KMS-11 (cell line): Measurements from ENCODE around the gene SLC41A3.

Experiments used
- H2AFZ ChIP-seq: fragments of 200-600 bp; sonication (generic); 2 replicates; pipeline ENCODE4 v1.6.1; 2016; ENCODE audit warnings: antibody characterized with exemption, mixed run types, low read depth
- H3K27ac ChIP-seq: fragments of 200-600 bp; sonication (generic); 2 replicates; pipeline ENCODE4 v1.6.1; 2016; ENCODE audit warnings: mild to moderate bottlenecking, mixed run types
- H3K27me3 ChIP-seq: fragments of 200-600 bp; sonication (generic); 2 replicates; pipeline ENCODE4 v1.6.1; 2017; ENCODE audit warnings: mild to moderate bottlenecking, low read depth, mixed run types, moderate library complexity; ENCODE audit not compliant: insufficient read depth
- H3K36me3 ChIP-seq: fragments of 200-600 bp; sonication (generic); 2 replicates; pipeline ENCODE4 v1.6.1; 2017; ENCODE audit warnings: mild to moderate bottlenecking, mixed run types; ENCODE audit not compliant: insufficient read depth
- H3K4me1 ChIP-seq: fragments of 200-600 bp; sonication (generic); 2 replicates; pipeline ENCODE4 v1.6.1; 2016; ENCODE audit warnings: mild to moderate bottlenecking, low read depth, mixed run types; ENCODE audit not compliant: poor library complexity, severe bottlenecking
- H3K4me2 ChIP-seq: fragments of 200-600 bp; sonication (generic); 2 replicates; pipeline ENCODE4 v1.7.0; 2016; ENCODE audit warnings: mild to moderate bottlenecking, mixed run types
- H3K4me3 ChIP-seq: fragments of 200-600 bp; sonication (generic); IDR thresholded peaks from 2 replicates; pipeline ENCODE4 v1.6.1; 2017; ENCODE audit warnings: low read depth, low read length, mixed read lengths; ENCODE audit not compliant: insufficient read depth
- H3K79me2 ChIP-seq: fragments of 200-600 bp; sonication (generic); 2 replicates; pipeline ENCODE4 v1.6.1; 2016; ENCODE audit warnings: low read depth, mixed run types; ENCODE audit not compliant: insufficient read depth
- H3K9ac ChIP-seq: fragments of 200-600 bp; sonication (generic); 2 replicates; pipeline ENCODE4 v1.6.1; 2016; ENCODE audit warnings: mild to moderate bottlenecking, mixed run types
- H4K20me1 ChIP-seq: fragments of 200-600 bp; sonication (generic); 2 replicates; pipeline ENCODE4 v1.6.1; 2016; ENCODE audit warnings: mild to moderate bottlenecking, mixed run types; ENCODE audit not compliant: insufficient read depth
- CTCF ChIP-seq: fragments of 200-600 bp; sonication (generic); conservative IDR thresholded peaks from 2 replicates; pipeline ENCODE4 v1.6.1; 2017; ENCODE audit warnings: low read depth, mild to moderate bottlenecking, antibody characterized with exemption, low read length, moderate library complexity, mixed read lengths

The SLC41A3 gene

GRCh38 chr3:126127904-126128303, 44.0 kb upstream of the SLC41A3 start:
- H3K4me3 ChIP-seq = no peak overlapping the region
- H3K4me2 ChIP-seq = no peak overlapping the region
- H3K36me3 ChIP-seq = no peaks in the 10 kb centered on the region
- no peak overlapping the region for H3K27ac ChIP-seq
- H2AFZ ChIP-seq = no peak overlapping the region
- TF ChIP-seq CTCF = no peak
- H3K27me3 ChIP-seq = no peaks in the 10 kb centered on the region
- no peaks in the 10 kb centered on the region for H3K79me2 ChIP-seq
- H3K4me1 ChIP-seq = no peaks in the 10 kb centered on the region
- no peak overlapping the region for H3K9ac ChIP-seq
- H4K20me1 ChIP-seq = no peaks in the 10 kb centered on the region

- Histone ChIP-seq H2AFZ (no peak overlapping the region), H3K4me2 (no peak overlapping the region)
- no peak for TF ChIP-seq CTCF
Observed at GRCh38 chr3:126127452-126127851, 43.5 kb upstream of the SLC41A3 start.

GRCh38 chr3:126126811-126127431, 43.0 kb upstream of the SLC41A3 start:
- no peak for TF ChIP-seq CTCF

More at GRCh38 chr3:126127452-126127851, 43.5 kb upstream of the SLC41A3 start:
- no peaks in the 10 kb centered on the region for H3K27me3 ChIP-seq
- no peaks in the 10 kb centered on the region for H3K79me2 ChIP-seq
- H4K20me1 ChIP-seq = no peaks in the 10 kb centered on the region
- H3K4me3 ChIP-seq = no peak overlapping the region
- H3K36me3 ChIP-seq = no peaks in the 10 kb centered on the region
- no peak overlapping the region for H3K27ac ChIP-seq
- H3K9ac ChIP-seq = no peak overlapping the region
- H3K4me1 ChIP-seq = no peaks in the 10 kb centered on the region

GRCh38 chr3:126126286-126126685, 42.4 kb upstream of the SLC41A3 start:
- Histone ChIP-seq H3K4me3 (no peak overlapping the region), H3K27ac (no peak overlapping the region), H3K27me3 (no peaks in the 10 kb centered on the region), H3K4me1 (no peaks in the 10 kb centered on the region), H2AFZ (no peak overlapping the region), H3K4me2 (no peak overlapping the region), H3K9ac (no peak overlapping the region), H3K79me2 (no peaks in the 10 kb centered on the region), H4K20me1 (no peaks in the 10 kb centered on the region), H3K36me3 (no peaks in the 10 kb centered on the region)
- no peak for TF ChIP-seq CTCF

More at GRCh38 chr3:126126811-126127431, 43.0 kb upstream of the SLC41A3 start:
- Histone ChIP-seq H3K27me3 (no peaks in the 10 kb centered on the region), H3K4me2 (no peak overlapping the region), H3K9ac (no peak overlapping the region), H3K4me3 (no peak overlapping the region), H3K79me2 (no peaks in the 10 kb centered on the region), H3K27ac (no peak overlapping the region), H4K20me1 (no peaks in the 10 kb centered on the region), H3K4me1 (no peaks in the 10 kb centered on the region), H2AFZ (no peak overlapping the region), H3K36me3 (no peaks in the 10 kb centered on the region)
